Colonic mucosa (tissue), 4 donors: Measurements from ENCODE around the gene ZBTB48. TPM values are rescaled to one million over a fixed set of nuclear protein-coding genes. Genes with fewer than 3 reads are reported as not detected.

ENCODE experiments used
- DNase-seq: peaks from one replicate; pipeline ENCODE4 v3.0.0-alpha.2; 2020
- H3K27ac ChIP-seq: fragments of 200-600 bp; one replicate; pipeline ENCODE4 v1.8.0; 2021
- H3K27me3 ChIP-seq: fragments of 200-600 bp; one replicate; pipeline ENCODE4 v1.8.0; 2021
- H3K36me3 ChIP-seq: fragments of 200-600 bp; one replicate; pipeline ENCODE4 v1.8.0; 2021
- H3K4me1 ChIP-seq: fragments of 200-600 bp; one replicate; pipeline ENCODE4 v1.8.0; 2021; ENCODE audit warnings: mild to moderate bottlenecking
- H3K4me3 ChIP-seq: fragments of 200-600 bp; one replicate; pipeline ENCODE4 v1.8.0; 2021
- H3K9ac ChIP-seq, 2 donors: one replicate each; pipeline ENCODE4 v1.7.0; 2013; ENCODE audit warnings: control low read depth in 2 of 2, low read depth in 2 of 2, low read length in 2 of 2
- H3K9me3 ChIP-seq: fragments of 200-600 bp; one replicate; pipeline ENCODE4 v1.8.0; 2021
- intact Hi-C: fragments of 100-400 bp; cut with DNase I; formaldehyde crosslinking; loops from one replicate; pipeline ENCODE4 v1.14.1; 2022
- total RNA-seq, 2 donors: library from RNA; stranded (reverse); fragmentation: NEBNext Ultra II Directional in 1 of 2; extraction: Animal tissue kit (Norgen Biotek cat#: 25700) in 1 of 2; gene quantifications; one replicate each; pipeline ENCODE4 v1.2.1, GENCODE V29; 2021
- TF ChIP-seq, protein P1 (sequence below): fragments of 200-600 bp; IDR thresholded peaks from one replicate; pipeline ENCODE4 v1.8.0; 2022; ENCODE audit warnings: antibody characterized with exemption, mild to moderate bottlenecking
- donor health status: healthy.
- donor health status: DM: no; HTN: no; CAD: no.
- donor health status: DM: no; HTN: no; CAD: no.

The ZBTB48 gene
- total RNA-seq, 2 donors from 2014 or later, result 37.0 to 44.5 TPM

DNA sequence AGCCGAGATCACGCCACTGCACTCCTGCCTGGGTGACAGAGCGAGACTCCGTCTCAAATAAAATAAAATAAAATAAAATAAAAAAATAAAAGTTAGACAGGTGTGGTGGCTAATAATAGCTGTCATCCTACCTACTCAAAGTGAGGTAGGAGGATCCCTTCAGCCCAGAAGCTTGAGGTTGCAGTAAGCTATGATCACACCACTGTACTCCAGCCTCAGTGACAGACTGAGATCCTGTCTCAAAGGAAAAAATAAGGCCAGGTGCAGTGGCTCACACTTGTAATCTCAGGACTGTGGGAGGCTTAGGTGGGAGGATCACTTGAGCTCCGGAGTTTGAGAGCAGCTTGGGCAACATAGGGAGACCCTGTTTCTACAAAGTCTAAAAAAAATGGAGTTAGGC is 43.5 kb upstream of the ZBTB48 start:
- no peak overlapping the region for H3K9ac ChIP-seq
- H3K4me3 ChIP-seq, result no peak overlapping the region
- H3K4me1 ChIP-seq, result no peaks in the 10 kb centered on the region
- DNase-seq, result no peak
- intact Hi-C loops, result no loop called here
- peaks cover 18% of the 10 kb centered on the region for H3K36me3 ChIP-seq
- H3K9me3 ChIP-seq, result no peaks in the 10 kb centered on the region
- no peak overlapping the region for H3K27ac ChIP-seq
- H3K27me3 ChIP-seq, result no peaks in the 10 kb centered on the region
- TF ChIP-seq, protein P1, sequence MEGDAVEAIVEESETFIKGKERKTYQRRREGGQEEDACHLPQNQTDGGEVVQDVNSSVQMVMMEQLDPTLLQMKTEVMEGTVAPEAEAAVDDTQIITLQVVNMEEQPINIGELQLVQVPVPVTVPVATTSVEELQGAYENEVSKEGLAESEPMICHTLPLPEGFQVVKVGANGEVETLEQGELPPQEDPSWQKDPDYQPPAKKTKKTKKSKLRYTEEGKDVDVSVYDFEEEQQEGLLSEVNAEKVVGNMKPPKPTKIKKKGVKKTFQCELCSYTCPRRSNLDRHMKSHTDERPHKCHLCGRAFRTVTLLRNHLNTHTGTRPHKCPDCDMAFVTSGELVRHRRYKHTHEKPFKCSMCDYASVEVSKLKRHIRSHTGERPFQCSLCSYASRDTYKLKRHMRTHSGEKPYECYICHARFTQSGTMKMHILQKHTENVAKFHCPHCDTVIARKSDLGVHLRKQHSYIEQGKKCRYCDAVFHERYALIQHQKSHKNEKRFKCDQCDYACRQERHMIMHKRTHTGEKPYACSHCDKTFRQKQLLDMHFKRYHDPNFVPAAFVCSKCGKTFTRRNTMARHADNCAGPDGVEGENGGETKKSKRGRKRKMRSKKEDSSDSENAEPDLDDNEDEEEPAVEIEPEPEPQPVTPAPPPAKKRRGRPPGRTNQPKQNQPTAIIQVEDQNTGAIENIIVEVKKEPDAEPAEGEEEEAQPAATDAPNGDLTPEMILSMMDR, result no peak

DNA sequence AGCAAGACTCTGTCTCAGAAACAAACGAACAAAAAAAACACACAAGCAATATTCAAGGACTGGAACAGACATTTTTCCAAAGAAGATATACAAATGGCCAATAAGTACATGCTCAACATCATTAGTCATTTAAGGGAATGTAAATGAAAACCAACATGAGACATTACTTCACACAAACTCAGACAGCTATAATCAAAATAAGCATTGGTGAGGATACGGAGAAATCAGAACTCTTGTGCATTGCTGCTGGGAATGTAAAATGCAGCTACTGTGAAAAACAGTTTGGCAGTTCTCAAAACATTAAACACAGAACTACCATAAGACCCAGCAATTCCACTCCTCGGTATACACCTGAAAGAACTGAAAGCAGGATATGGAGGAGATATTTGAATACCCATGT is 40.8 kb upstream of the ZBTB48 start:
- no peaks in the 10 kb centered on the region for H3K9me3 ChIP-seq
- no peak for DNase-seq
- intact Hi-C loops, result no loop called here
- no peak overlapping the region for H3K4me3 ChIP-seq
- no peak overlapping the region for H3K9ac ChIP-seq
- H3K27me3 ChIP-seq, result no peaks in the 10 kb centered on the region
- H3K27ac ChIP-seq, result no peak overlapping the region
- TF ChIP-seq, protein P1, result no peak
- H3K4me1 ChIP-seq, result no peaks in the 10 kb centered on the region
- no peaks in the 10 kb centered on the region for H3K36me3 ChIP-seq

DNA sequence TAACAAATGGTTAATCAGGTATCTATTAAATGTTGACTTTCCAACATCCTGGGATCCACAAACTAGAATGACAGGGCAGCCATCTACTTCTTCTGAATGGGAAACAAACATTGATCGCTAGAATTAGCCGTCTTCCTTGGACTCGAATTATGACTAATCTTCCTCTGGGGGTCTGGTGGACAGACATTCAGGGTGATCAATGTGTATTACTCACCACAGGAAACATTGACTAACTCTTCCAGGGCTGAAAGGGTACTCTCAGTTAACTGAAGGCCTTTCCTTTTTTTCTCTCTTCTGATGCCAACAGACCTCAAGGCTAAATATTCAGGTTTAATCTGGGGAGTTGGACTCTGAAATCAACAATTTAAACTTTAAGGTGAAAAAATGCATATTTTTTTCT is 35.0 kb upstream of the ZBTB48 start:
- TF ChIP-seq, protein P1, result no peak
- H3K9me3 ChIP-seq, result no peaks in the 10 kb centered on the region
- no peaks in the 10 kb centered on the region for H3K27me3 ChIP-seq
- DNase-seq, result no peak
- intact Hi-C loops, result no loop called here
- H3K4me3 ChIP-seq, result no peak overlapping the region
- no peak overlapping the region for H3K27ac ChIP-seq
- H3K4me1 ChIP-seq, result no peaks in the 10 kb centered on the region
- H3K36me3 ChIP-seq, result peaks cover 3% of the 10 kb centered on the region
- no peak overlapping the region for H3K9ac ChIP-seq

GRCh38 chr1:6545276-6546112 is 34.3 kb upstream of the ZBTB48 start:
- no peak overlapping the region for H3K27ac ChIP-seq
- no peaks in the 10 kb centered on the region for H3K4me1 ChIP-seq
- peaks cover 3% of the 10 kb centered on the region for H3K36me3 ChIP-seq
- H3K4me3 ChIP-seq, result no peak overlapping the region
- no peak for DNase-seq
- H3K9ac ChIP-seq, result no peak overlapping the region
- intact Hi-C loops, result no loop called here
- H3K9me3 ChIP-seq, result no peaks in the 10 kb centered on the region
- TF ChIP-seq, protein P1, result no peak
- no peaks in the 10 kb centered on the region for H3K27me3 ChIP-seq

DNA sequence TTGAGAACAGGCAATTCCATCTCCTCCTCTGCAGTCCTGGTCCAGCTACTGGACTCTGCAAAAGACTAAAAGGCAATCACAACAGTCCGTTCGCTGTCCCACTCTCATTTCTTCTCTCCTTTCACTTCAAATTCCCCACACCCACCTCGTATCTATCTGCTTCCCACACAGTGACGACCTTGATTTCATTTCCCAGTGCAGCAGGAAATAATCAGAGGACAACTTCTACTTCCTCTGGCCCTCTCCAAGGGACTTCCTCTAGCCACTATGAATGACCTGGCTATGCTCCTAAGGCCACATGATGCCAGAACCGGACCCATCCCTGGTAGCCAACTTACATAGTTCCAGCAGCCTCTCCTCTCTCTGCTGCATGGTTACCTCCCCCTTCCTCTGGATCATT is 33.5 kb upstream of the ZBTB48 start:
- TF ChIP-seq, protein P1, result no peak
- H3K27me3 ChIP-seq, result no peaks in the 10 kb centered on the region
- no peaks in the 10 kb centered on the region for H3K9me3 ChIP-seq
- no peaks in the 10 kb centered on the region for H3K4me1 ChIP-seq
- no peak overlapping the region for H3K4me3 ChIP-seq
- no peak for DNase-seq
- no peak overlapping the region for H3K27ac ChIP-seq
- peaks cover 3% of the 10 kb centered on the region for H3K36me3 ChIP-seq
- intact Hi-C loops, result no loop called here
- H3K9ac ChIP-seq, result no peak overlapping the region
